RCC 7860 (cell line): ENCODE data around the gene SLC30A3.

ENCODE experiments used
- DNase-seq: peaks from one replicate; pipeline ENCODE4 v3.0.0-alpha.2; 2015; ENCODE audit warnings: low spot score
- FAIRE-seq: peaks from 2 replicates; lab custom pipeline; 2012; peaks lifted over from hg19 to GRCh38; lab: Jason Lieb, UNC

The SLC30A3 gene

GRCh38 chr2:27236626-27237025 lies 26.2 kb downstream of the SLC30A3 start:
- no peak for DNase-seq
- no peak for FAIRE-seq

GRCh38 chr2:27236136-27236535 lies 26.7 kb downstream of the SLC30A3 start:
- no peak for DNase-seq
- no peak for FAIRE-seq

- DNase-seq (no peak), FAIRE-seq (no peak)
Measured at GRCh38 chr2:27233341-27233740, 29.5 kb downstream of the SLC30A3 start.

- FAIRE-seq = no peak
- DNase-seq = no peak
Measured at GRCh38 chr2:27231921-27232320, 30.9 kb downstream of the SLC30A3 start.

GRCh38 chr2:27227501-27227900 lies 35.3 kb downstream of the SLC30A3 start:
- FAIRE-seq (no peak), DNase-seq (no peak)

GRCh38 chr2:27225526-27225925 lies 37.3 kb downstream of the SLC30A3 start:
- FAIRE-seq (no peak), DNase-seq (no peak)

GRCh38 chr2:27223416-27223815 lies 39.4 kb downstream of the SLC30A3 start:
- DNase-seq = no peak
- no peak for FAIRE-seq

- FAIRE-seq (no peak), DNase-seq (no peak)
Measured at GRCh38 chr2:27222407-27222806, 40.4 kb downstream of the SLC30A3 start.

- DNase-seq = no peak
- no peak for FAIRE-seq
Measured at GRCh38 chr2:27221166-27221565, 41.7 kb downstream of the SLC30A3 start.

GRCh38 chr2:27220091-27220490 lies 42.8 kb downstream of the SLC30A3 start:
- DNase-seq (no peak), FAIRE-seq (no peak)

GRCh38 chr2:27219091-27219490 lies 43.8 kb downstream of the SLC30A3 start:
- FAIRE-seq (no peak), DNase-seq (no peak)

- no peak for DNase-seq
- FAIRE-seq = no peak
Measured at GRCh38 chr2:27218614-27219013, 44.2 kb downstream of the SLC30A3 start.

GRCh38 chr2:27217173-27218121 lies 45.4 kb downstream of the SLC30A3 start, which contains the start of gene CAD:
Gene CAD, plus strand, starts transcription at chr2:27217369. Its CDS starts 183 bp downstream, at chr2:27217552.
- DNase-seq (peak; percentile 70), FAIRE-seq (no peak)

- no peak for DNase-seq
- no peak for FAIRE-seq
Measured at GRCh38 chr2:27216416-27217137, 46.3 kb downstream of the SLC30A3 start.

GRCh38 chr2:27214941-27215340 lies 47.9 kb downstream of the SLC30A3 start:
- no peak for FAIRE-seq

GRCh38 chr2:27212626-27213471 lies 50.0 kb downstream of the SLC30A3 start:
- DNase-seq = peak; percentile 27
- no peak for FAIRE-seq

More at GRCh38 chr2:27214941-27215340, 47.9 kb downstream of the SLC30A3 start:
- DNase-seq = no peak

- FAIRE-seq = no peak
Measured at GRCh38 chr2:27211943-27212625, 50.8 kb downstream of the SLC30A3 start, which contains the start of the genes ATRAID and SLC5A6. Gene ATRAID, plus strand, starts transcription at chr2:27212041. Its CDS starts 328 bp downstream, at chr2:27212369. Gene SLC5A6, minus strand, starts transcription at chr2:27212268. Its CDS starts 4,618 bp downstream, at chr2:27207650.

GRCh38 chr2:27211241-27211942 lies 51.5 kb downstream of the SLC30A3 start:
- DNase-seq = peak; percentile 64
- no peak for FAIRE-seq

More at GRCh38 chr2:27211943-27212625, 50.8 kb downstream of the SLC30A3 start, which contains the start of the genes ATRAID and SLC5A6:
- peak; percentile 66 for DNase-seq
